BLaER1 treated with 17β-estradiol and CSF1 and Interleukin-3, amounts not matched to agents 10 nM and 100 nM (cell line): ENCODE data around the gene PTPRM.

Experiments used
- H3K27ac ChIP-seq, 11 experiments: shearing (Covaris generic); formaldehyde crosslinking; 2 replicates each; pipeline ENCODE4 v1.8.1; 2022
- H3K27me3 ChIP-seq, 11 experiments: shearing (Covaris generic); formaldehyde crosslinking; 2 replicates each; pipeline ENCODE4 v1.8.1; 2022
- H3K36me3 ChIP-seq, 11 experiments: shearing (Covaris generic); formaldehyde crosslinking; 2 replicates each; pipeline ENCODE4 v1.8.1; 2022
- H3K4me1 ChIP-seq, 10 experiments: shearing (Covaris generic); formaldehyde crosslinking; 2 replicates each; pipeline ENCODE4 v1.8.1; 2022
- H3K4me2 ChIP-seq, 11 experiments: shearing (Covaris generic); formaldehyde crosslinking; 2 replicates each; pipeline ENCODE4 v1.8.1; 2022
- H3K4me3 ChIP-seq, 10 experiments: shearing (Covaris generic); formaldehyde crosslinking; 2 replicates each; pipeline ENCODE4 v1.8.1; 2022
- H3K9ac ChIP-seq, 11 experiments: shearing (Covaris generic); formaldehyde crosslinking; 2 replicates each; pipeline ENCODE4 v1.8.1; 2022
- H3K9me3 ChIP-seq, 11 experiments: shearing (Covaris generic); formaldehyde crosslinking; replicated peaks in 1 of 11; 2 replicates each; pipeline ENCODE4 v1.8.1; 2022
- H4K20me1 ChIP-seq, 11 experiments: shearing (Covaris generic); formaldehyde crosslinking; 2 replicates each; pipeline ENCODE4 v1.8.1; 2022
- Cebpa-rat ChIP-seq, 11 experiments: shearing (Covaris generic); IDR thresholded peaks; 2 replicates each; pipeline ENCODE4 v1.8.1; 2022

PTPRM gene

DNA sequence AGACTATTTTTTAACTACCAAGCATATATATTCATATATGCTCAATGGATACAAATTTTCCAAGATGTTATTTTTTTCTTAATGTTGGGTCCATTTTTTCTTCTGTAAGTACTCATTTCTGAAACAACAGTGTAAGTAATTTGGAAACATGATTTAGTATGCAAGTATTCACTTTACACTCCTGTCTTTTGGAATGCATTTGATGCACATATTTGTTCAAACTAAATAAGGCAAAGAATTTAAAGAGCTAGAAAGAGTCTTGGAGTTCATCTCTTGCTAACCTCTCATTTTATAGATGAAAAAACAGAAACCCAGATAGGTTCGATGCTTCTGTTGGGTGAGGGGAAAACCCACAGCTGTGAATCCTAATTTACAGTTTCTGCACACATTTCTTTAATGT lies 602.6 kb downstream of the PTPRM start:
- Histone ChIP-seq H3K36me3 (no peaks in the 10 kb centered on the region), H3K27ac (no peak overlapping the region), H3K4me2 (no peak overlapping the region), H3K9me3 (no peaks in the 10 kb centered on the region), H3K9ac (no peak overlapping the region), H4K20me1 (no peaks in the 10 kb centered on the region), H3K4me1 (no peaks in the 10 kb centered on the region), H3K4me3 (no peak overlapping the region), H3K27me3 (no peaks in the 10 kb centered on the region)
- TF ChIP-seq Cebpa-rat (IDR thresholded peaks at IDR 0.05): no peak

DNA sequence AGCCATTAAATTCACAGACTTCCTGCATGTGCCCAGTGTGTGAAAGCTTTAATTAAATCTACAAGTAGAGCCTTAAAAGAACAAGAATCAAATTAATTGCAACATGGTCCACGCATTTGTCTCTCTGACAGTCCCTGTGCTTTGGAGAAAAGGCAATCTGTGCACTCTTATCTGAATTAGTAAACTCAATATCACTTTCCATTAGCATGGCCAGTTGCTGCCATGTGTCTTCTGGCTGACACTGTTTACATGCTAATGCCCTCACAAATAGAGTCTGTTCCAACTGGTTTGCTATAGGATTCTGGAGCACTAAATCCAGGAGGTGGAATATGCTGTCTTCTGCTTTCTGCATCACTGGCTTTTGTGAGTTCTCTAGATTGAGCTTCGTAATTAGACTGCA lies 607.7 kb downstream of the PTPRM start:
- Histone ChIP-seq H3K27me3 (no peaks in the 10 kb centered on the region), H3K9ac (no peak overlapping the region), H3K36me3 (no peaks in the 10 kb centered on the region), H3K4me2 (no peak overlapping the region), H3K4me3 (no peak overlapping the region), H3K4me1 (no peaks in the 10 kb centered on the region), H3K27ac (no peak overlapping the region), H3K9me3 (peaks cover 0 to 12% (median 5%) of the 10 kb centered on the region in 11 experiments; a peak in 8 of 22 replicates), H4K20me1 (no peaks in the 10 kb centered on the region)
- TF ChIP-seq Cebpa-rat (IDR thresholded peaks at IDR 0.05): no peak

DNA sequence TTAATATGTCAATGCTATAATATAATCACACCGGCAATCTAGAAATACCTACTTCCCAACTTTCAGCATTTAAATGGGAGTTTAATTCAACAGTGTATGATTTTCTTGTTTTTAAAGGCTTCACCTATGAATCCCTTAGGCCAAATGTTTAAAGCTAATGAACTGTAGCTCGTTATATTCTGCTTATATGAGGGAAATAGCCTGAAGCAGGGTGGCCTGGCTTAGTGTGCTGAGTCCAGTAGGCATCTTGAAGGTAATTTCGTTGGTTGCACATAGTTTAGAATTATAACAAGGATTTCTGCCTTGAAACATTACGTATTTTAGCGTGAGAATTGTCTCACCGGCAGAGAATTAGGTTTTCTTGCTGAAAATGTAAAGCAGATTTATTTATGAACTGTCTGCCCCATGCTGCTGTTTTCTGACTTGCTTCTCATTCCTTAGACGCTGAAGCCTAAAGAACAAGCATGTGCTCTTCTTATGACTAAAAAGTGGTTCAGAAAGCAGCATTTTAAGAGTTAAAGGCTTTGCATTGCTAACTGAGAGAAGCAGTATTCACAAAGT lies 608.5 kb downstream of the PTPRM start:
- Histone ChIP-seq H3K4me2 (no peak overlapping the region), H4K20me1 (no peaks in the 10 kb centered on the region), H3K9ac (no peak overlapping the region), H3K4me3 (no peak overlapping the region), H3K27me3 (no peaks in the 10 kb centered on the region), H3K27ac (no peak overlapping the region), H3K4me1 (no peaks in the 10 kb centered on the region), H3K36me3 (no peaks in the 10 kb centered on the region), H3K9me3 (peaks cover 0 to 16% (median 5%) of the 10 kb centered on the region in 11 experiments; a peak in 8 of 22 replicates)
- no peak for TF ChIP-seq Cebpa-rat (IDR thresholded peaks at IDR 0.05)

DNA sequence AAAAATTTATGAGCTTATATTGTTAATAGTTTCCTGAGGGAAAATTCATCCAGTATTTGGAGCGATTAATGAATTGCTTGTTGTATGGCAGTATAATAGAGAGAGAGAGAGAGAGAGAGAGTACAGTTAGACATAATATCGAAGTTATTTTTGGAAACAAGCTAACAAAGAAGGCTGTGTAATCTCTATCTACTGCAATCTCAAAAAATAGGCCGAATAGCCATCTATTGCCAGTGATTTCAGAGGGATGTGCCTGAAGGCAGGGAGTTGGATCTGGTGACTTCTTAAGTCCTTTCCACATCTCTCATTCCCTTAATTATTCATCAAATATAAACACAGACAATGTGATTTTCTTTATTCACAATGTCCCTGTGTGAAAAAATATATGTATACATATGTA lies 609.0 kb downstream of the PTPRM start:
- no peaks in the 10 kb centered on the region for H3K4me1 ChIP-seq
- no peaks in the 10 kb centered on the region for H3K27me3 ChIP-seq
- no peak for TF ChIP-seq Cebpa-rat (IDR thresholded peaks at IDR 0.05)
- no peaks in the 10 kb centered on the region for H3K36me3 ChIP-seq
- no peak overlapping the region for H3K9ac ChIP-seq
- no peaks in the 10 kb centered on the region for H4K20me1 ChIP-seq
- H3K4me3 ChIP-seq: no peak overlapping the region
- H3K27ac ChIP-seq: no peak overlapping the region
- H3K4me2 ChIP-seq: no peak overlapping the region
- H3K9me3 ChIP-seq: peaks cover 0 to 16% (median 5%) of the 10 kb centered on the region in 11 experiments; a peak in 8 of 22 replicates

DNA sequence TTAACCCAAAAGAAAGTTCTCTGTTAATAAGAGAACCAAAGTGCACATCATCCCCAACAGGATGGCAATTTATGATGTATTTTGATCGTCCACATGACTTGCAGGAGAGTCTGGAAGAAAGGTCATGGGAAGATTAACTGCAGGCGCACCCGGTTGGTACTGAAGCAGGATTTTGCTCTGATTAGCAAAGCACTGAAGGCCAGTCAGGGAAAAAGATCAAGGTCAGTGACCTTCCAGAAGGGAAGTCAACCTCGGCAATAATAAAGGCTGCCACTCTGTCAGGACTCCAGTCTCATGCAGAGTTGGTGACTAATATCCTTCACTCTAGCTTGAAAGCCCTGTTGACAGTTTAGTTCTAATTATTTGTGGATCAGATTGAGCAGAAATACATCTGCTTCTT lies 609.4 kb downstream of the PTPRM start:
- Histone ChIP-seq H3K27ac (no peak overlapping the region), H3K36me3 (no peaks in the 10 kb centered on the region), H3K4me1 (no peaks in the 10 kb centered on the region), H4K20me1 (no peaks in the 10 kb centered on the region), H3K4me2 (no peak overlapping the region), H3K4me3 (no peak overlapping the region), H3K9me3 (peaks cover 0 to 16% (median 5%) of the 10 kb centered on the region in 11 experiments; a peak in 8 of 22 replicates), H3K9ac (no peak overlapping the region), H3K27me3 (no peaks in the 10 kb centered on the region)
- TF ChIP-seq Cebpa-rat (IDR thresholded peaks at IDR 0.05): no peak

DNA sequence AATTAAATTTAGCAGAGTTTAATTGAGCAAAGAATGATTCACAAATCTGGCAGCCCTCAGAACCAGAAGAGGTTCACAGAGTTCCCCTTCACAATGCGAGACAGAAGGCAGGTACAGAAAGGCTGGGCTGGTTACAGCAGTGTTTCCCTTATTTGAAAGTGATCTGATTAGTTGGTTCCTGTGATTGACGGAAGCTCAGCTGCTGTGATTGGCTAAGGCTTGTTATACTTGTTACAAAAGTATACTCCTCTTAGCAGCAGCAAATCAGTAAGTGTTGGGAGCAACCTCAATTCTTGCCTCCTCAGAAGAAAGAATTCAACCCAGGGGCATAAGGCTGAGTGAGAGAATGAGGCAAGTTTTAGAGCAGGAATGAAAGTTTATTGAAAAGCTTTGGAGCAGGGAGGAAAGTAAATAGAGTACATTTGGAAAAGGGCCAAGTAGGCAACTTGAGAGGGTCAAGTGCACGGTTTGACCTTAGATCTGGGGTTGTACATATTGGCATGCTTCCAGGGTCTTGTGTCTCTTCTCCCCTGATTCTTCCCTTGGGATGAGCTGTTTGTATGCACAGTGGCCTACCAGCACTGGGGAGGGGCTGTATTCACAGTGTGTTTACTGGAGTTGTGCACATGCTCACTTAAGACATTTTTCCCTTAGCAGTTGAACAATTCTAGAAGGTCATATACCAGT lies 610.4 kb downstream of the PTPRM start:
- Histone ChIP-seq H3K27ac (no peak overlapping the region), H3K9me3 (peaks cover 0 to 16% (median 5%) of the 10 kb centered on the region in 11 experiments; a peak in 8 of 22 replicates), H4K20me1 (no peaks in the 10 kb centered on the region), H3K36me3 (no peaks in the 10 kb centered on the region), H3K9ac (no peak overlapping the region), H3K4me1 (no peaks in the 10 kb centered on the region), H3K4me2 (no peak overlapping the region), H3K4me3 (no peak overlapping the region), H3K27me3 (no peaks in the 10 kb centered on the region)
- TF ChIP-seq Cebpa-rat (IDR thresholded peaks at IDR 0.05): no peak

DNA sequence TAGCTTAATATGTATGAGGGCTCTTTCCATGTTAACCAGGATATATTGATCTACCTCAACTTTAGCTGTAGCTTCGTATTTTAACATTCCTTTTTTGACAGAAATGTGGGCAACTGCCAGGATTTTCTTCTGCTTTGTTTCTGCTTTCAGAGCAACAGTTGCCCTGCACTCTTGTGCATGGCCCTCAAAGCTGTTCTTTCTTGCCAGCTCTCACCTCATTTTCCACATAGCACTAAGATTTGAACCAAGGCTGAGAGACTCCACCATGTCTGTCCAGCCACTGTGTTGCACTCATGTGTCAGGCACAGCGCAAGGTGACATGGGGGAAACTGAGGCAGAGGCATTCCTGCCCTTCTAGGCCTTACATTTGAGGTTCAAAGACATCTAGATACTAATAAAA lies 619.3 kb downstream of the PTPRM start:
- Histone ChIP-seq H3K9me3 (no peaks in the 10 kb centered on the region), H3K4me3 (no peak overlapping the region), H3K4me1 (no peaks in the 10 kb centered on the region), H3K36me3 (no peaks in the 10 kb centered on the region), H3K27ac (no peak overlapping the region), H3K9ac (no peak overlapping the region), H3K27me3 (no peaks in the 10 kb centered on the region), H3K4me2 (no peak overlapping the region), H4K20me1 (no peaks in the 10 kb centered on the region)
- TF ChIP-seq Cebpa-rat (IDR thresholded peaks at IDR 0.05): no peak

DNA sequence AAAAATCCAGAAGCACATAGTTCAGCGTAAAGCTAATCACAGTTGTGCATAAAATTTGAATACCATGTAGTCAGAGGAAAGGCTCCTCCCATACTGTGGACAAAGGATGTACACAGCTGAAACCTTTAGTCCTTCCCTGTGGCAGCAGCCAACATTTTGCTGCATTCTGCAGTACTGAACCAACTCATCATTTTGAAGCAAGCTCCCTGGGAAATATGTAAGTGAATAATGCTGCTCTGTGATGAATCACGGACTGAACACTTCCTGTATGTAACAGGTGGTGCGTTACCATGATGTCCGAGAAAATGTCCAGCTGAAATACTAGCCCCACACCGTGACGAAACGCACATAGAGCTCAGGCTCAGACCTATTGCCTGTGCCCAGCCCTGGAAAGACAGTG lies 621.1 kb downstream of the PTPRM start:
- Histone ChIP-seq H3K27me3 (no peaks in the 10 kb centered on the region), H4K20me1 (no peaks in the 10 kb centered on the region), H3K36me3 (no peaks in the 10 kb centered on the region), H3K4me3 (no peak overlapping the region), H3K9ac (no peak overlapping the region), H3K9me3 (no peaks in the 10 kb centered on the region), H3K4me2 (no peak overlapping the region), H3K4me1 (no peaks in the 10 kb centered on the region), H3K27ac (no peak overlapping the region)
- no peak for TF ChIP-seq Cebpa-rat (IDR thresholded peaks at IDR 0.05)

DNA sequence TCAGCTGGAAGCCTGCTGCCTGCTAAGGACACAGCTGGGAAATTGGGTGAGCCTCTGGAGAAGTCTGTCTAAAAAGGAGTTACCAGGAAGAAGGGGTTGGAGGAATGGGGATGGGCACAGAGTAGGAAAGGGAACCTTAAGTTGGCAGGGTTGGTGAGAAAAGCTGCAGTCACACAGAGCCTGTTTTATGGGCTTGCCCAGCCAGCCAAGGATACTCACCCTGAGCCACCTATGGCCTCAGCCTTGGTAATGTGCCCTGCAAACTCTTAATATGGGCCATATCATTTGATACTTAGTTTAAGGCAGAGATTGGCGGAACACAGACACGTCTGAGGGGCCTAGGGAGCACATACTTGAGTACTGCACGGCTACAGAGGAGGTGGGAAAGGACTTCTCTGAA lies 623.9 kb downstream of the PTPRM start:
- Histone ChIP-seq H3K36me3 (no peaks in the 10 kb centered on the region), H3K9me3 (no peaks in the 10 kb centered on the region), H3K27me3 (no peaks in the 10 kb centered on the region), H3K4me2 (no peak overlapping the region), H3K4me1 (no peaks in the 10 kb centered on the region), H3K27ac (no peak overlapping the region), H3K9ac (no peak overlapping the region), H4K20me1 (no peaks in the 10 kb centered on the region), H3K4me3 (no peak overlapping the region)
- TF ChIP-seq Cebpa-rat (IDR thresholded peaks at IDR 0.05): no peak

DNA sequence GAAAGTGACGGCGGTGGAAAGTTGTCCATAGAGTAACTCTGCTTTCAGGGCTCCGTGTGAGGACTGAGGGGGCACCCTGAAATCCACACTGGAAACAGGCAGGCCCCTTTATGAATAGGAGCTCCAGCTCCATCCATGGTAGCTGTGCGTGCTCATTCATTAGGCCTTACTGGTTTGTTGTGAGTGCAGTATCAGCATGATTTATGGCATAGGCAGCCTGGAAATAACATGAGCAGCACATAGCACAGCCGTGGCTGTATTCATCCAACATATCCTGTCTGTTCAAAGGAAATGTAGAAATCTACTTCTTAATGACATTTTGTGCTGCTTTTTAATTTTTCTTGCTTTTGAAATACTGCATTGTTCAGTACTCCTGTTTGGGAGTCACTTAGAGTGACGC lies 627.3 kb downstream of the PTPRM start:
- no peak overlapping the region for H3K4me3 ChIP-seq
- no peaks in the 10 kb centered on the region for H3K36me3 ChIP-seq
- no peak overlapping the region for H3K4me2 ChIP-seq
- no peaks in the 10 kb centered on the region for H3K9me3 ChIP-seq
- no peaks in the 10 kb centered on the region for H4K20me1 ChIP-seq
- H3K27ac ChIP-seq: no peak overlapping the region
- H3K4me1 ChIP-seq: no peaks in the 10 kb centered on the region
- no peaks in the 10 kb centered on the region for H3K27me3 ChIP-seq
- no peak overlapping the region for H3K9ac ChIP-seq
- no peak for TF ChIP-seq Cebpa-rat (IDR thresholded peaks at IDR 0.05)
